CD4-positive, alpha-beta memory T cell (primary cell): ENCODE results near the gene RALBP1. TPM values are rescaled to one million over a fixed set of nuclear protein-coding genes. Genes with fewer than 3 reads are reported as not detected.
"Not testable (repeated sequence)": the region's sequence is repeated elsewhere in the genome, so short reads cannot be mapped to it uniquely, and the experiment has no call there.

ENCODE experiments used
- CTCF ChIA-PET: fragments of 350-600 bp; sonication (Branson Sonifier 250); formaldehyde crosslinking; loops from one replicate; lab custom pipeline; 2021; ENCODE audit warnings: inconsistent platforms; ENCODE audit not compliant: partially characterized antibody; lab: Charles Lee
- POLR2A ChIA-PET: fragments of 350-600 bp; sonication (Branson Sonifier 250); formaldehyde crosslinking; loops from one replicate; lab custom pipeline; 2021; ENCODE audit not compliant: partially characterized antibody; lab: Charles Lee
- DNase-seq, 5 donors: peaks; one replicate each; pipeline versions ENCODE4 v3.0.0 to v3.0.0-alpha.2; 2020 to 2022; ENCODE audit warnings: mixed read lengths in 1 of 5
- H3K27ac ChIP-seq: one replicate; pipeline ENCODE4 v1.7.0; 2013; ENCODE audit warnings: low read depth, low read length
- H3K27me3 ChIP-seq: 2 replicates; pipeline ENCODE4 v1.7.0; 2013; ENCODE audit warnings: mild to moderate bottlenecking, low read length, moderate library complexity; ENCODE audit not compliant: insufficient read depth
- H3K36me3 ChIP-seq: 2 replicates; pipeline ENCODE4 v1.7.0; 2013; ENCODE audit warnings: mild to moderate bottlenecking, low read length, moderate library complexity; ENCODE audit not compliant: insufficient read depth
- H3K4me1 ChIP-seq: 2 replicates; pipeline ENCODE4 v1.7.0; 2013; ENCODE audit warnings: mild to moderate bottlenecking, low read length, moderate library complexity; ENCODE audit not compliant: insufficient read depth
- H3K4me3 ChIP-seq, 2 donors: one replicate each; pipeline ENCODE4 v1.7.0; 2013; ENCODE audit warnings: low read length in 2 of 2, mild to moderate bottlenecking in 1 of 2
- H3K9me3 ChIP-seq, 2 donors: one replicate each; pipeline ENCODE4 v1.7.0; 2013; ENCODE audit warnings: low read length in 2 of 2, control low read depth in 1 of 2; ENCODE audit not compliant: control insufficient read depth in 1 of 2
- H3K27ac Mint-ChIP-seq, 7 donors: one replicate each; pipeline ENCODE4 v1.8.0; 2020 to 2021; ENCODE audit warnings: mixed read lengths in 7 of 7, mild to moderate bottlenecking in 6 of 7, inconsistent platforms in 3 of 7, moderate library complexity in 3 of 7
- H3K27me3 Mint-ChIP-seq, 2 donors: one replicate each; pipeline ENCODE4 v1.8.0; 2020 to 2021; ENCODE audit warnings: mixed read lengths in 2 of 2
- H3K36me3 Mint-ChIP-seq, 2 donors: one replicate each; pipeline ENCODE4 v1.8.0; 2020 to 2021; ENCODE audit warnings: mixed read lengths in 2 of 2, inconsistent platforms in 1 of 2, mild to moderate bottlenecking in 1 of 2
- H3K4me1 Mint-ChIP-seq, 4 donors: one replicate each; pipeline ENCODE4 v1.8.0; 2020 to 2021; ENCODE audit warnings: mixed read lengths in 4 of 4, mild to moderate bottlenecking in 1 of 4
- H3K4me3 Mint-ChIP-seq, 8 donors: one replicate each; pipeline ENCODE4 v1.8.0; 2020 to 2021; ENCODE audit warnings: mixed read lengths in 8 of 8, mild to moderate bottlenecking in 7 of 8, moderate library complexity in 6 of 8, inconsistent platforms in 3 of 8
- H3K9me3 Mint-ChIP-seq, 8 donors: one replicate each; pipeline ENCODE4 v1.8.0; 2020 to 2021; ENCODE audit warnings: mixed read lengths in 8 of 8, mild to moderate bottlenecking in 5 of 8, inconsistent platforms in 3 of 8, moderate library complexity in 1 of 8
- intact Hi-C: fragments of 100-400 bp; cut with micrococcal nuclease; formaldehyde crosslinking; loops from one replicate; pipeline ENCODE4 v1.15.1; 2023
- polyA plus RNA-seq, 2 donors: library from polyadenylated mRNA; unstranded; fragments of 300-500 nt; fragmentation: Illumina TruSeq; gene quantifications; one replicate each; pipeline ENCODE4 v1.2.3, GENCODE V29; 2021
- total RNA-seq, 2 experiments: library from RNA; stranded (reverse); gene quantifications; one replicate each; pipeline ENCODE4 v1.2.3, GENCODE V29; 2021

The RALBP1 gene
- total and polyA plus RNA-seq, 4 experiments from 2014 or later: 33.9 to 49.9 (median 46.9) TPM

GRCh38 chr18:9483526-9483925 is 8.2 kb downstream of the RALBP1 start:
- Mint-ChIP-seq H3K4me3 (no peak overlapping the region), H3K27ac (no peak overlapping the region), H3K27me3 (no peaks in the 10 kb centered on the region), H3K36me3 (peaks cover 19 to 44% of the 10 kb centered on the region in 2 donors), H3K9me3 (peaks cover 0 to 11% (median 5%) of the 10 kb centered on the region in 8 donors), H3K4me1 (peaks cover 29 to 71% (median 32%) of the 10 kb centered on the region in 4 donors)
- Histone ChIP-seq H3K4me1 (no peaks in the 10 kb centered on the region), H3K27me3 (no peaks in the 10 kb centered on the region), H3K4me3 (no peak overlapping the region), H3K9me3 (no peaks in the 10 kb centered on the region), H3K27ac (no peak overlapping the region), H3K36me3 (no peaks in the 10 kb centered on the region)
- intact Hi-C loops: no loop called here
- ChIA-PET CTCF (no interaction called here), POLR2A (no interaction called here)
- no peak for DNase-seq

GRCh38 chr18:9484856-9485255 is 9.5 kb downstream of the RALBP1 start:
- H3K36me3 ChIP-seq, DNase-seq, H3K9me3 ChIP-seq, H3K27ac Mint-ChIP-seq, CTCF ChIA-PET, H3K27me3 ChIP-seq, H3K4me3 ChIP-seq, H3K4me1 ChIP-seq, POLR2A ChIA-PET, H3K27ac ChIP-seq, H3K27me3 Mint-ChIP-seq, intact Hi-C loops, H3K4me3 Mint-ChIP-seq: not testable (repeated sequence)
- Mint-ChIP-seq H3K4me1 (peaks cover 24 to 65% (median 28%) of the 10 kb centered on the region in 4 donors), H3K9me3 (peaks cover 0 to 11% (median 5%) of the 10 kb centered on the region in 8 donors), H3K36me3 (peaks cover 12 to 41% of the 10 kb centered on the region in 2 donors)

DNA sequence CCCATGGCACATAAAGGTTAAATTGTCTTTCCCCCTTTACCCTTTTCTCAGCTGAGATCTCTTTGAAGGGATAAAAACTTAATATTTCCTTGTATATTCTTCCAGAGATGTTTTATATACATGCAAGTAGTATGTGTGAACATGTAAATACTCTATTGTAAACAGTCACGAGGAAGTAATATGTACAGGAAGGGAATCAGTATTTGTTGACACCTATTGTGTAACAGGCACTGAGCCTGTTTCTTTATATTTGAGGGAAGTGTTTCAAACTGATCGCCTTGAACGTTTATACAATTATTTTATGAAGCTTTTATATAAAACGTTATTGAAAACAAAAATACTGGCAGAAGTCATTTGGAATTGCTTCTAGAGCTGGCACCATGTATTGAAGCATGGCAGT is 13.2 kb downstream of the RALBP1 start:
- Mint-ChIP-seq H3K4me1 (peaks cover 17 to 46% (median 24%) of the 10 kb centered on the region in 4 donors), H3K36me3 (peaks cover 14 to 38% of the 10 kb centered on the region in 2 donors), H3K27me3 (no peaks in the 10 kb centered on the region), H3K4me3 (no peak overlapping the region), H3K9me3 (peaks cover 0 to 12% (median 5%) of the 10 kb centered on the region in 8 donors), H3K27ac (no peak overlapping the region)
- intact Hi-C loops: no loop called here
- Histone ChIP-seq H3K27me3 (no peaks in the 10 kb centered on the region), H3K27ac (no peak overlapping the region), H3K4me3 (no peak overlapping the region), H3K4me1 (no peaks in the 10 kb centered on the region), H3K36me3 (no peaks in the 10 kb centered on the region), H3K9me3 (no peaks in the 10 kb centered on the region)
- ChIA-PET POLR2A (no interaction called here), CTCF (interaction anchor here (1.1 to 1.2 kb wide), 2 partner anchors 12 to 29 kb away, joined by 3 read pairs; no protein-coding TSS in a partner anchor)
- DNase-seq: no peak

DNA sequence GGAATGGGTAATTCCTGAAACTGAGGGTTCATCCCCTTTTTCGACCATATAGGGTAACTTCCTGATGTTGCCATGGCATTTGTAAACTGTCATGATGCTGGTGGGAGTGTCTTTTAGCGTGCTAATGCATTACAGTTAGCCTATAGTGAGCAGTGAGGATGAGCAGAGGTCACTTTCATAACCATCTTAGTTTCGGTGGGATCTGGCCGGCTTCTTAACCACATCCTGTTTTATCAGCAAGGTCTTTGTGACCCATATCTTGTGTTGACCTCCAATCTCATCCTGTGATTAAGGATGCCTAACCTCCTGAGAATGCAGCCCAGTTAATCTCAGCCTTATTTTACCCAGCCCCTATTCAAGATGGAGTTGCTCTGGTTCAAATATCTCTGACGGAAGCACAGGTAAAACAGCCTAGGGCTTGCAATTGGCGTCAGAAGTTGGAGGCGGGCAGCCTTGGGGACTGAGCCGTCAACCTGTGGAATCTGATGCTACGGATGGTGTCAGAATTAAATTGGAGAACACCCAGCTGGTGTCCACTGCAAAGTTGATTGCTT is 19.5 kb downstream of the RALBP1 start:
- Histone ChIP-seq H3K36me3 (no peaks in the 10 kb centered on the region), H3K27me3 (no peaks in the 10 kb centered on the region), H3K9me3 (no peaks in the 10 kb centered on the region), H3K27ac (no peak overlapping the region), H3K4me3 (no peak overlapping the region), H3K4me1 (peaks cover 15% of the 10 kb centered on the region)
- H3K4me3 Mint-ChIP-seq: peak overlapping the region in 1 of 8 donors; percentile 15
- intact Hi-C loops: no loop called here
- DNase-seq: peak in 1 of 5 donors; percentile 17
- peak overlapping the region in 4 of 7 donors; percentile 10 to 64 (median 26) for H3K27ac Mint-ChIP-seq
- CTCF ChIA-PET: interaction anchor here (1.6 kb wide), 1 partner anchor 118 kb away, joined by 4 read pairs; no protein-coding TSS in a partner anchor
- H3K9me3 Mint-ChIP-seq: peaks cover 0 to 5% (median 0%) of the 10 kb centered on the region in 8 donors
- POLR2A ChIA-PET: no interaction called here
- H3K27me3 Mint-ChIP-seq: no peaks in the 10 kb centered on the region
- peaks cover 16 to 29% of the 10 kb centered on the region in 2 donors for H3K36me3 Mint-ChIP-seq
- H3K4me1 Mint-ChIP-seq: peaks cover 32 to 42% (median 34%) of the 10 kb centered on the region in 4 donors

- Mint-ChIP-seq H3K36me3 (peaks cover 21 to 33% of the 10 kb centered on the region in 2 donors), H3K4me1 (peaks cover 32 to 42% (median 34%) of the 10 kb centered on the region in 4 donors), H3K9me3 (peaks cover 0 to 5% (median 0%) of the 10 kb centered on the region in 8 donors), H3K4me3 (peak overlapping the region in 1 of 8 donors; percentile 15), H3K27ac (peak overlapping the region in 1 of 7 donors; percentile 10), H3K27me3 (no peaks in the 10 kb centered on the region)
- DNase-seq: no peak
- H3K27me3 ChIP-seq: no peaks in the 10 kb centered on the region
- POLR2A ChIA-PET: no interaction called here
- H3K4me3 ChIP-seq: no peak overlapping the region
- H3K4me1 ChIP-seq: peaks cover 15% of the 10 kb centered on the region
- intact Hi-C loops: no loop called here
- no peaks in the 10 kb centered on the region for H3K36me3 ChIP-seq
- H3K9me3 ChIP-seq: no peaks in the 10 kb centered on the region
- H3K27ac ChIP-seq: no peak overlapping the region
- CTCF ChIA-PET: no interaction called here
These were observed 20.2 kb downstream of the RALBP1 start for GRCh38 chr18:9495465-9495864.

- ChIA-PET POLR2A (no interaction called here), CTCF (no interaction called here)
- DNase-seq: no peak
- no peaks in the 10 kb centered on the region for H3K27me3 Mint-ChIP-seq
- H3K4me3 Mint-ChIP-seq: peak overlapping the region in 1 of 8 donors; percentile 26
- peaks cover 0 to 3% (median 0%) of the 10 kb centered on the region in 8 donors for H3K9me3 Mint-ChIP-seq
- no peaks in the 10 kb centered on the region for H3K36me3 ChIP-seq
- peak overlapping the region in 1 of 7 donors; percentile 14 for H3K27ac Mint-ChIP-seq
- peaks cover 28 to 42% (median 36%) of the 10 kb centered on the region in 4 donors for H3K4me1 Mint-ChIP-seq
- no peaks in the 10 kb centered on the region for H3K27me3 ChIP-seq
- no peak overlapping the region for H3K4me3 ChIP-seq
- H3K36me3 Mint-ChIP-seq: peaks cover 26 to 35% of the 10 kb centered on the region in 2 donors
- intact Hi-C loops: no loop called here
- H3K9me3 ChIP-seq: no peaks in the 10 kb centered on the region
- no peak overlapping the region for H3K27ac ChIP-seq
- peaks cover 15% of the 10 kb centered on the region for H3K4me1 ChIP-seq
These were observed 20.8 kb downstream of the RALBP1 start for GRCh38 chr18:9495916-9496705.
